GM21717 (cell line): Measurements from ENCODE around the gene WNT4.

Experiments used
- ATAC-seq: cut with Tn5 transposase; IDR thresholded peaks from one replicate; pipeline ENCODE4 v1.9.1; 2021; ENCODE audit warnings: mild to moderate bottlenecking, moderate library complexity; ENCODE audit not compliant: unreplicated experiment

Gene WNT4

DNA sequence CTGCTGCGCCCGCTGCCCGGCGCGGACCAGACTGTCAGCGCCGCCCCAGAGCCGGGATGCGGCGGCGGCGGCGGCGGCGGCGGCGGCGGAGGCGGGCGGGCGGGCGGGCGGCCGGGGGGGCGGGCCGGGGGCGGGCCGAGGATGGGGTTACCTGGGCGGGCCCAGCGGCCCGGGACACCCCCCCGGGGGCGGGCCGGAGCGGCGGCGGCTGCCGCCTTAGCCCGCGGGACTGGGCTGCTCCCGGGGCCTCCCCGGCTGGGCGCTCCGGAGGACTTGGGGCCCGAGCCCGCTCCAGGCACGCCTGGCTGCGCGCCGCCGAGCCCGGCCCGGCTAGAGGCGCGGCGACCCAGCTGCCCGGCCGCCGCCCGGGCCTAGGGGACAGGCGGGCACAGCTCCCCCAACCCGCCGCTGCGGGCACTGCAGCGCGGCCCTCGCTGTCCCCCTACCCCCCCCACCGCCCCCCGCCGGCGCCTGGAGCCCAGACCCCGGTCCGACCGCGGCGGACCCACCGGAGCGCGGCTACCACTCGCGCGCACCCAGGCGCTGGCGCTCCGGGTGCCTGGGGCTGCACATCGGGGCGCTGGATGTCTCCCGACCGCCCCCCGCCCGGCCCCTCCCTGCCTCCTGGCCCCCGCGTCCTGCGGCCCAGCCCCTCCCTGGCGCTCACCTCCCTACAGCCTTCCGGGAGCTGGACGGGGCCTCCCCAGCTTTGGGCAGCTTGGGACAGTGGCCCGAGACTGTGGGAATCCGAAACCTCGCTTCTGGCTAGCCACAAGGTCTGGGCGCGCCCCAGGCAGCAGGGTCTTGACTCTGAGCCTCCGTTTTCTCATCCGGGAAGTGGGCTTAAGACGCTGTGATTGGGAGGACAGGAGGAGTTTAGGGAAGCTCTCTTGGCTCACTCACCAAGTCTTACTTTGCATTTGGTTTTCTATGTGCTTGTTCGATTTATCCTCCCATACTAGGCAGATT lies at the start of gene WNT4:
TSS of gene WNT4 (minus strand) at position 33 of the 969 bp plus-strand sequence. CDS start 175 bp downstream, outside the sequence.
- ATAC-seq, result no peak

DNA sequence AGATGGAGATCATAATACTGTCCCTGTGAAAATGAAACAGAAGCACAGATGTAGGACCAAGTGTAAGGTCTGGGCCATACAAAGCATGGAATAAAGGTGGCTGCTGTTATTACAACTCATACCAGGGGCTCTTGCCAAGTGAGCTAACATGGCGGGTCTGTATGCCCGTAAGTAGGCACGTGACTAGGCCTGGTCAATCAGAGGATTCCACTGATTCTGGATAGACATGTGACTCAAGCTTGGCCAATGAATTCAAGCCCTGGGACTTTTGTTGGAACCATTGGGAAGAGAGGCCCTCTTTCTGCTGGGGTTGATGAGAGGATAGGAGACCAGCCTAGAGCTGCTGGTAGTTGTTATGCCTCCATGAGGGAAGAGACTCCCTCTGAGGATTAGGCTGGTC lies 47.8 kb upstream of the WNT4 start:
- no peak for ATAC-seq

GRCh38 chr1:22190251-22190650 lies 47.4 kb upstream of the WNT4 start:
- ATAC-seq, result no peak

DNA sequence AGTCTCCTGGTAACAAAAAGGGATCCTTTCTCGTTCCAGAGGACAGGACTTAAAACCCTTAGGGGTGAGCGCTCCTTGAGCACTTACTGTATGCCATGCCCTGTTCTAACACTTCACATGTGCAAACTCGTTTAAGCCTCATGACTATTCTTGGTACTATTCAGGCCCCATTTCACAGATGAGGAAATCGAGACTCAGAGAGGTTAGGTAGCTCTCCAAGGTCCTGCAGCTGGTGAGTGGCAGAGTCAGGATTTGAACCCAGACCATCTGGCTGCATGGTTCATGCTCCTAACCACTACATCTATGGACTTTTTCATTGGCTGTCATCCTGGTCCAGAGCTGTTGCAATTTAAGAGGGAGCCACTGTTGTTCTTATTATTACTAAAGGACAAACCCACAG lies 46.7 kb upstream of the WNT4 start:
- no peak for ATAC-seq

DNA sequence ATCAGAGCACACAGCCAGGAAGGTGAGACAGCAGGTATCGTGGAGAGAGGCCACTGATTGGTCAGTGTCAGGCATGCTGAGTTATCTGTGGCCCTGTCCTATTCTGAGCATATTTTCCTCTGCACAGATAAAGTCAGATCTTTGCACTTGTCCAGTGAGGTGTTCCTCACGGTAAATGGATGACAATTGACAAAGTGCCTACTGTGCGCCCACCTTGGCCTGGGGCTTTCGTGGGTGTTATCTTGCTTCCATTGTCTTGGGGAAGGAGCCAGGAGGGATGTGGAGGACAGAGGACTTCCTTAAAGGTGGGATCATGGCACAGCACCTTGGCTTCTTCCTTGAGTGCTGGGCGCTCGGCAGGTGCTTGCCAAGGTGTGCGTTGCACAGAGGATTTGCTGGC lies 46.0 kb upstream of the WNT4 start:
- no peak for ATAC-seq

GRCh38 chr1:22188436-22188835 lies 45.5 kb upstream of the WNT4 start:
- ATAC-seq, result no peak

DNA sequence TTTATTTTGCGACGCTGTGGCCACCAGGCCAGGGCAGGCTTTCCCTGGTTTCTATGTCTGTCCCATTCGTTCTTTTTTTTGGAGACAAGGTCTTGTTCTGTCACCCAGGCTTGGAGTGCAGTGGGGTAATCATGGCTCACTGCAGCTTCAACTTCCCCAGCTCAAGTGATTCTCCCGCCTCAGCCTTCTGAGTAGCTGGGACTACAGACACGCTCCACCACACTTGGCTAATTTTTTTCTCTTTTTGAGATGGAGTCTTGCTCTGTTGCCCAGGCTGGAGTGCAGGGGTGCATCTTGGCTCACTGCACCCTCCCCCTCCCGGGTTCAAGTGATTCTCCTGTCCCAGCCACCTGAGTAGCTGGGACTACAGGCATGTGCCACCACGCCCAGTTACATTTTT lies 43.4 kb upstream of the WNT4 start:
- no peak for ATAC-seq

DNA sequence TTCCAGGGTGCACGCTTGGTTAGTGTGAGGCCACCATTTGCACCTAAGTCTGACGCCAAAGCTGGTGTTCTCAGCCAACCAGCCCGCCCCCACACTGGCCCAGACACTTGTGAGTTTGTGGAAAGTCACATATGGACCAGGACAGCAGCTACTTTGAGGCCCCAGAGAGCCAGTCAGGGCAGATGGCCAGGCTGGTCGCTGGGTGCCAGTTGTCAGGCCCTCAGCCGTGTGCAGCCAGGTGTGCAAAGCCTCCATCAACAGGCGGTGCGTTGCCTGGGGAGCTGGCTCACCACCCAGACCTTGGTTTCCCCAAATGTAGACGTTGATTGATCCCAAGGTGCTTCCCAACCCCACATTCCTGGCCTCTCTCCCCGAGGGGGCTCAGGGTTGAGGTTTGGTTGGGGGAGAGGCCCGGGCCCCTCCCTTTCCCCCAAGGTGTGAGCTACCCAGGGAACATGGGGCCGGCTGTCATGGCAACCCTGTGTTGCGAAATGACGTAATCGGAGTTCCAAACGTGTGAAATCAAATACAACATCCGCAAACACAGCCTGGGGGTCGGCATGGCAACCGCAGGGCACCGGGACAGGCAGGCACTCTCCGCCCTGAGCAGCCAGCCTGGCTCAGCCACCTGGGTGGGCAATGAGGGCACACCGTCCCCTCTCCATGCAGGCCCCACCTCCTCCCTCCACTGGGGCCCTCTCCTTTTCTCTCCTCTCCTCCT lies 42.2 kb upstream of the WNT4 start:
- ATAC-seq, result no peak

DNA sequence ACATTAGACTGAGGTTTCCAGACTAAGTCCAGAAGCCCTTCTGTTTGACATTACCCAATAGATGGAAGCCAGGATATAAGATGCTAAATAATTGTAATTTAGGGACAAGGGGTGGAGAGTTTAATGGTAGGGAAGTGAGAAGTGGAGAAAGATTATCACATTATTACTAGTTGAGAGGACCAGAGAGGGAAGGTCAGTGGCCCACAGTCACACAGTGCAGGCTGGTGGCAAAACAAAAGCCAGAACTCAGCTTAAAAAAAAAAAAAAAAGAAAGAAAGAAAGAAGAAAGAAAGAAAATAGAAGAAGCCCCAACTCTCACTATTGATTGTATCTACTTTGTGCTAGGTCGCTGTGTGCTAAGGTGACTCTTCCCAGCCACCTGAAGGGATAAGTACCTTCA lies 41.6 kb upstream of the WNT4 start:
- no peak for ATAC-seq

GRCh38 chr1:22182715-22183114 lies 39.8 kb upstream of the WNT4 start:
- no peak for ATAC-seq

GRCh38 chr1:22179197-22179803 lies 36.4 kb upstream of the WNT4 start:
- no peak for ATAC-seq

DNA sequence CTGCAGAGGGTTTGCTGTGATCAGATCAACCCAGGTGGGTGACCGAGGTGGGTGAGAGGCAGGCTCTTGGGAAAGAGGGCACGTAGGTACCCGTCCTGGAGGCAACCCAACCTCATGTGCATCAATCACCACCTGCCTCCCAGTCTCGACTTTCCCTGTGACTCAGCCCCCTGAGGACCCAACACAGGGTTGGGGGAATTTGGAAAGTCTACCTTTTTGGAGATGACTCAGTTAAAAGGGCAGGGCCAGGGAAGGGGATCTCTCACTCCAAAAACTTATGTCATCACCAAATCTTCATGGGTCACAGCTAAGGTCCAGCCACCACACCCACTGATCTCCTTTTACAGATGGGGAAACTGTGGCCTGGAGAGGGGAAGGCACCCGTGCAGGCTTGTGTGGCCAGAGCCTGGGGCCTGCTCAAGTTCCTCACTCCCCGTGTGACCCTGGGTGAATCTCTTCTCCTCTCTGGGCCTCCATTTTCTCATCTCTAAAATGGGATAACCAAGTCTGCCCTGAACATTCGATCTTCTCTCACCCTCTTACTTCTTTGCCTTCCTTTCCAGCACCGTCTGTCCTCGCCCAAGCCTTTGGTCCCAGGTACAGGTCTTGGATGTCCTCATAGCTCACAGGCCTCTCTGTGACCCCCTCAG lies 34.6 kb upstream of the WNT4 start:
- ATAC-seq, result peak; percentile 38

- ATAC-seq, result peak; percentile 62
Measured at GRCh38 chr1:22176258-22176657, 33.4 kb upstream of the WNT4 start.

GRCh38 chr1:22174446-22175220 lies 31.7 kb upstream of the WNT4 start:
- no peak for ATAC-seq

GRCh38 chr1:22171951-22172715 lies 29.2 kb upstream of the WNT4 start:
- no peak for ATAC-seq

DNA sequence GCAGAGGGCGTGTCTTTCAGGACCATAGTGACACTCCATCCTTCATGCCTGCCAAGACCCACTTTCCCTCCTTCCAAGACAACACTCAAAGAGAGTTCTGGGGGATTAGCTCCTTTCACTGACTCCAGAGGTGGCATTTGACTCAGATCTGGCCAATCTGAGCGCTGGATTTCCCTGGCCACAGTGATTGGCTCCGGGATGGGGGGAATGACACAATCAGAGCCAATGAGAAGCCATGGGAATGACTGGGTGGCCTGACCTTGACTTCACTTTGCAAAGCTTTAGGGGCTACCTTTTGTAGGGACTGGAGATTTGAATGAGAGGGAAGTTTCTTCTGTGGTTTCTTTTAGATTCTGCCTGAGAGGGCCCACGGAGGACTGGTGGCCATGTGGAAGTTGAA lies 26.9 kb upstream of the WNT4 start:
- ATAC-seq, result no peak

DNA sequence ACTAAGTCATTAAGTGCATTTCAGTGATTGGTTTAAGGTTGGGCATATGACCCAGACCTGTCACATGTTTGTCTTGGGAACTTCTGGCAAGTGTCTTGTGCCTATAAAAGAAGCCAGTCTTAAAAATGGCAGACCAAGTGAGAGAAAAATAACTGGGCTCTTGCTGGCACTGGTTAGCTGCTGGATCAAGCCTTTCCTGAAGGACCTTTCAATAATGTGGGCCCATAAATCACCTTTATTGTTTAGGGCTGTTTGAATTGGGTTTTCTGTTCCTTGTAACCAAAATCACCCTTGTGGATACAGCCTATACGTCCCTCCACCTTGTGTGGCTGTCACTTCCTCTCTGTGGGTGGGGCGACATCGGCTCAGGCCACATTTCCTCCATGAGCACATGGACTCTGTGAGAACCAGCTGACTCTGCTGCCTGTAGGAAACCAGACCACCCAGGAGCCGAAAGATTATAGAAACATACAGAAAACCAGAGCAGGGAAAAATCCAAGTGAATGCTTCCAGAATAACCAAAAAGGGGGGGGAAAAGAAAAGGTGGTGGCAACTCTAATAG lies 25.6 kb upstream of the WNT4 start:
- no peak for ATAC-seq

GRCh38 chr1:22166439-22166838 lies 23.5 kb upstream of the WNT4 start:
- ATAC-seq, result no peak
